HL-60 (cell line): ENCODE measurements around the gene CORO2A.

Source experiments
- DNase-seq, 2 experiments: peaks; one replicate each; pipeline ENCODE4 v3.0.0-alpha.2; 2010 to 2020; ENCODE audit warnings: low read depth in 1 of 2, low spot score in 1 of 2
- H3K27ac ChIP-seq: fragments of 250-450 bp; sonication (Bioruptor Pico); replicated peaks from 2 replicates; pipeline ENCODE4 v1.5.1; 2020; ENCODE audit warnings: mild to moderate bottlenecking, moderate library complexity
- H3K27me3 ChIP-seq: fragments of 250-450 bp; sonication (Bioruptor Pico); 2 replicates; pipeline ENCODE4 v1.5.1; 2021; ENCODE audit warnings: mild to moderate bottlenecking, moderate library complexity; ENCODE audit not compliant: insufficient read depth, poor library complexity, severe bottlenecking
- H3K4me3 ChIP-seq: replicated peaks from 2 replicates; pipeline ENCODE4 v1.5.1; 2011; ENCODE audit warnings: mild to moderate bottlenecking, control low read depth, low read length; ENCODE audit not compliant: insufficient read depth
- CTCF ChIP-seq: IDR thresholded peaks from one replicate; pipeline ENCODE4 v1.5.1; 2011; ENCODE audit warnings: low read length, control low read depth, inconsistent platforms; ENCODE audit not compliant: insufficient read depth
- GABPA ChIP-seq: IDR thresholded peaks from 2 replicates; pipeline ENCODE4 v1.6.1; 2012; ENCODE audit warnings: low read depth
- POLR2AphosphoS5 ChIP-seq: IDR thresholded peaks from 2 replicates; pipeline ENCODE4 v1.6.1; 2012; ENCODE audit warnings: low read depth
- REST ChIP-seq: IDR thresholded peaks from 2 replicates; pipeline ENCODE4 v1.6.1; 2012; ENCODE audit warnings: low read depth; ENCODE audit not compliant: insufficient replicate concordance
- SPI1 ChIP-seq: IDR thresholded peaks from 2 replicates; pipeline ENCODE4 v1.6.1; 2012; ENCODE audit warnings: low read depth, mild to moderate bottlenecking, borderline replicate concordance

The CORO2A gene

GRCh38 chr9:98219364-98219716 is 26.9 kb upstream of the CORO2A start:
- Histone ChIP-seq H3K27ac (no peak overlapping the region), H3K27me3 (no peaks in the 10 kb centered on the region), H3K4me3 (no peak overlapping the region)
- no peak for DNase-seq
- TF ChIP-seq POLR2AphosphoS5 (no peak), CTCF (no peak), SPI1 (no peak), REST (no peak), GABPA (no peak)

GRCh38 chr9:98218562-98219363 is 26.3 kb upstream of the CORO2A start:
- Histone ChIP-seq H3K27ac (no peak overlapping the region), H3K27me3 (no peaks in the 10 kb centered on the region), H3K4me3 (no peak overlapping the region)
- TF ChIP-seq CTCF = no peak
- TF ChIP-seq POLR2AphosphoS5 = no peak
- no peak for TF ChIP-seq SPI1
- no peak for TF ChIP-seq REST
- no peak for TF ChIP-seq GABPA
- DNase-seq = no peak

- Histone ChIP-seq H3K4me3 (no peak overlapping the region), H3K27me3 (no peaks in the 10 kb centered on the region), H3K27ac (no peak overlapping the region)
- DNase-seq = no peak
- TF ChIP-seq SPI1 (no peak), POLR2AphosphoS5 (no peak)
These were observed 24.8 kb upstream of the CORO2A start for GRCh38 chr9:98217255-98217654.

GRCh38 chr9:98216391-98216790 is 24.0 kb upstream of the CORO2A start:
- Histone ChIP-seq H3K4me3 (no peak overlapping the region), H3K27me3 (no peaks in the 10 kb centered on the region), H3K27ac (no peak overlapping the region)
- TF ChIP-seq POLR2AphosphoS5 (no peak), REST (no peak), SPI1 (no peak), CTCF (no peak), GABPA (no peak)
- no peak for DNase-seq
